Measurements from ENCODE around the gene P4HB.
"Not testable (repeated sequence)": the region's sequence is repeated elsewhere in the genome, so short reads cannot be mapped to it uniquely, and the experiment has no call there.

P4HB gene

DNA sequence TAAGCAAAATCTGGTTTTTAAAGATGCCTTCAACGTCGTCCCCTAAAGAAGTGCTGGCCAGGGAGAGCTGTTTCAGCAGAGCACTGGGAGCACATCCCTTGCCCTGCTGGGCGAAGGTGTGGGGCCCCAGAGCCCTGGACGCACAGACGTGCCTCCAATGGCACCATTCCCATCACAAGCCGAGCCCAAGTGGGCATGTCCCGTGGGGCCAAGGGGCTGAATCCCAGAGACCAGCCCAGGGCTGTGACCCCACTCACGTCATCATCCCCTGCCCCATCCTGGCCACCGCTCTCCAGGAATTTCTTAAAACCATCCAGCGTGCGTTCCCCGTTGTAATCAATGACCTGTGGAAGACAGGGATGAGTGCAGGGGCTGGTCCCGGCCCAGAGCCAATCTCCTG, 15.4 kb downstream of the P4HB start:
- no peak for DNase-seq

DNA sequence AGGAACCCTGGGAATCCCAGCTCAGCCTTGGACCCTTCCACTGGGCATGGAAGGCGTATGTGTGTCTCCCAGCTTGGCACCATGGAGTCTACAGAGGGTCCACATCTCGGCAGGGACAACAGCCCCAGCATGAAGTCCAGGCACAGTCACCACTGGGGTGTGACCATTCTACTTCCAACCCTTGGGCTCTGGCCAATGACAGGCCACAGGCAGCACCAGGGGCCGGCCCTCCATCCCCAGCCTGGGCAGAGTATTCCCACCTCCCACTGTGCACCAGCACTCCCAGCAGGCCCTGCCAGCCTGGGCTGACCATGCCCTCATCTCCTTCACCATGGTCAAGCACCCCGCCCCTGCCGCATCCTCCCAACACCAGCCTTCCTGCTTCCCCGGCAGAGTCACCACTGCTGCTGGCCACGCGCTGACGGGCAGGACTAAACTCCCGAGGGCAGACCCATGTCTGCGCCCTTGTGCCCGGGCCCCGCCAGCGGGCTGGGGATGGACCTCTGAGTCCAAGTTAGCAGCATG, 15.9 kb downstream of the P4HB start:
- DNase-seq: no peak

DNA sequence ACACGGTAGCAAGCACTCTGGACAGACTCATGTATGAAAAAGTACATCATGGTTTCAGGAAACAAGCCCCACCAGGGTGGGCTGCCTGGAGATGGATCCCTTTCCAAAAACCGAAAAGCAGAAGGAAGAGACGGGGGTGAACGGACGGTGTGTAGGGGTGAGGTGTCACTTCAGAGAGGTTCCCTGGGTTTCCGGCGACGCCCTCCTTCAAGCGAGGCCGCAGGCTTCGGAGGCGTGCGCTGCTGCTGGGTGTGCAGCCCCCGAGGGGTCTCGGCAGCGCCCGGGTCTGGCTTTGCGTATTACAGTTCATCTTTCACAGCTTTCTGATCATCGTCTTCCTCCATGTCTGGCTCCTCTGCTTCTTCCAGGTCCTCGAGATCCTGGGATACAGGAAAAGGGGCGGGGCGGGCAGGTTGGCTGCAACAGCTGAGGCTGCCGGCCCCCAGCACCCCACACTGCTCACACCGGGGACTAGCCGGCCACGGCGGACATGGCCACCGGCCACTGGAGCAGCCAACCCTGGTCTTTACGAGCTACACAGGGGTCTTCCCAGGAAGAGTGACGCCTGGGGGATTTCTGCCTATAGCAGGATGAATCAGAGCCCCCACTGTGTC, 16.5 kb downstream of the P4HB start:
- DNase-seq: no peak

GRCh38 chr17:81842725-81843504, 17.4 kb downstream of the P4HB start:
- DNase-seq: no peak

DNA sequence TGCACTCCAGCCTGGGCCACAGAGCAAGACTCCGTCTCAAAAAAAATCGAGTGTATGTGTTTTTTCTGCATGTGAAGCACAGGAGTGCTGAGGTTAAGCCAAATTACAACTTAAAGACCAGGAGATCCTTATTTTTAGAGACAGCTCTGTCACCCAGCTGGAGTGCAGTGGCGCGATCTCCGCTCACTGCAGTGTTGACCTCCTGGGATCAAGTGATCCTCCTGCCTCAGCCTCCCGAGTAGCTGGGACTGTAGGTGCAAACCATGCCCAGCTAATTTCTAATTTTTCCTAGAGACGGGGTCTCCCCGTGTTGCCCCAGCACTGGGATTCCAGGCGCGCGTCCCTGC, 18.0 kb downstream of the P4HB start:
- DNase-seq: no peak

DNA sequence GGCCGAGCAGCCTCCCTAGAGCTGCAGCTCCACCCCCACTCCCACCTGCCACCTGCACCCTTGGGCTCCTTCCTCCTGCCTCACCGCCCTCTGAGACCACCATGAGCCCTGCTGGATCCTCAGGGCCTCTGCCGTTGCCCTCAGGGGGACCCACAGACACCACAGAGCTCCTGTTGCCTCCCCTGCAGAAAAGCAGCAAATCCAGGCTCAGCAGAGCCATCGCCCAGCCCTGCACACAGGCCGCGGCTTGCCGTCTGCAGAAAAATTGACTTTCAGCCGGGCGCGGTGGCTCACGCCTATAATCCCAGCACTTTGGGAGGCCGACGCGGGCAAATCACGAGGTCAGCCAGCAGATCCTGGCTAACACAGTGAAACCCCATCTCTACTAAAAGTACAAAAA, 18.5 kb downstream of the P4HB start:
- DNase-seq: no peak

- DNase-seq: no peak
Observed at GRCh38 chr17:81840826-81841778, 19.2 kb downstream of the P4HB start.

- DNase-seq: not testable (repeated sequence)
Observed at GRCh38 chr17:81840059-81840458, 20.3 kb downstream of the P4HB start.

- no peak for DNase-seq
Observed at GRCh38 chr17:81839301-81839700, 21.0 kb downstream of the P4HB start.

GRCh38 chr17:81838753-81839255, 21.5 kb downstream of the P4HB start:
- no peak for DNase-seq

DNA sequence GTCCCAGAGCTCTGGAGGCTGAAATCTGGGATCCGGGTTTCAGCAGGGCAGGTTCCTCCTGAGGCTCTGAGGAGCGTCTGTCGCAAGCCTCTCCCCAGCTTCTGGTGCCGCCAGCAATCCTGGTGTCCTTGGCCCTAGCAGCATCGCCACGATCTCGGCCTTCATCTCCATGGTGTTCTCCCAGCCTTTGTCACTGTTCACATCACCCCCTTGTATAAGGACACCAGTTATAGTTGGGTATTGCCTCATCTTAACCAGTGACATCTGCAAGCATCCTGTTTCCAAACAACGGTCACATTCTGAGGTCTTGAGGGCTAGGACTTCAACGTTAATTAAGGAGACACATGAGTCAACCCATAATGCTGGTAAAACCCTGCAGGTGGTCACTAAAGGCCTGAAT, 22.7 kb downstream of the P4HB start:
- no peak for DNase-seq

GRCh38 chr17:81834831-81835267, 25.5 kb downstream of the P4HB start, which contains the start of gene PPP1R27:
TSS of gene PPP1R27 (minus strand) at chr17:81835050. CDS start at chr17:81834953, 97 bp downstream.
- DNase-seq: no peak

DNA sequence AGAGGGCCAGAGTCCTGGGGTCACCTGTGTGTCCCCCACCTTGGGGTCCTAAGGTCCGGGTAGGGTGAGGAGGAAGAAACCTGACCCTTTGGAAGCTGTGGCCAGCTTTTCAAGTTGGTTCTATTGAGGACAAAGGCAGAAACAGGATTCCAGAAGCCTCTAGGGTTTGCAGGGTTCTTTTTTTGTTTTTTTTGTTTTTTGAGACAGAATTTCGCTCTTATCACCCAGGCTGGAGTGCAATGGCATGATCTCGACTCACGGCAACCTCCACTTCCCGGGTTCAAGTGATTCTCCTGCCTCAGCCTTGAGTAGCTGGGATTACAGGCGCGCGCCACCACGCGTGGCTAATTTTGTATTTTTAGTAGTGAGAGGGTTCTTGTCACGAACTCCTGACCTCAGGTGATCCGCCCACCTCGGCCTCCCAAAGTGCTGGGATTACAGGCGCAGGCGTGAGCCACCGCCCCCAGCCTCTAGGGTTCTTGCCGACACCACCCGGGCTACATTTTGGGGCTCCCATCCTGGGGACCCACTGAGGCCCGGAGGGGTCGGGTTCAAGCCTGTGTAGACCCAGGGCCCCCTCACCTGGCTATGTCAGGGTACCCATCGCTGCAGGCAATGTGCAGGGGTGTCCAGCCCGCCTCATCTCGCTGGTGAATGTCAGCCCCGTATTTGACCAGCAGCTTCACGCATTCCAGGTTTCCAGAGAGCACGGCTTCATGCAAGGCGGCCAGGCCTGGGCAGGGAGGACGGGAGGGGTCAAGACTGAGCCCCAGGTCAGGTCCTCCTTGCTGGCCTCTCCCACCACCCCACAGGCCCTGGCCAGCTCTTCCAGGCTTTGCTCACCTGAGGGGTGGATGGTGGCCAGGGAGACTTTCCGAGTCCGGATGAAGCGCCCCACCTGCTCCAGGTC, 26.2 kb downstream of the P4HB start:
- DNase-seq: no peak

DNA sequence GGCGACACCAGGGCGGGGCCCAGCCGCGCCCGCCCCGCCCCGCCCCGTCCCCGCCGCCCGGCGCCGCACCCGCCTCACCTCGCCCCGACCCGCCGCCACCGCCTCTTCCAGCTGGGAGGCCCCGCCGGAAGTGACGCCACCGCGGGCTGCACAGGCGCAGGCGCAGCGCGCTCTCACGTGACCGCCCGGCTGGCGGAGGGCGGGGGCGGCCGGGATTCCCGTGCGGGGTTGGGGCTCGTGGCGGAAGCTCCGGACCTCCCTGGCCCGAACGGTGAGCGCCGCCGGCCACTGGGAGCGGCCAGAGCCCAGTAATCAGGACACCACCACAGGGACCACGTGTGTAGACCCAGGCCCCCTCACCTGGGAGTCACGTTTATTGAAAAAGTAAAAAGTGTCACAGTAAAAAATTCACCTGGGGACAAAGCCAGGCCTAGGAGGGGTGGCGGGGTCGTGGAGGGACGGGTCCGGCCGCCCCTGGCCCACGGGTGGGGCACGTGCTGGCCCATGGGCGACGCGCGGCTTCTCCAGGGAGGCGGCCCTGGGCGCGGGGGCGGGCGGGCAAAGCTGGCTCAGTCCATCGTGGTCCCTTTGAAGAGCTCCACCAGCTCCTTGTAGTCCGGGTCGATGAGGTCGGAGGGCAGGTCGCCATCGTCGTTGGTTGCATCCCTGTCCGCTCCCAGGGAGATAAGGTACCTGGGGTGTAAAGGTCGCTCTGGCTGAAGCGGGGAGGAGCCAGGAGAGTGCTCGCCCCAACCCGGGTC, 27.0 kb downstream of the P4HB start, which contains the start of gene MCRIP1:
TSS of gene MCRIP1 (minus strand) at position 132 of the 761 bp plus-strand sequence. CDS start 8,785 bp downstream, outside the sequence.
- DNase-seq: peak; percentile 93

DNA sequence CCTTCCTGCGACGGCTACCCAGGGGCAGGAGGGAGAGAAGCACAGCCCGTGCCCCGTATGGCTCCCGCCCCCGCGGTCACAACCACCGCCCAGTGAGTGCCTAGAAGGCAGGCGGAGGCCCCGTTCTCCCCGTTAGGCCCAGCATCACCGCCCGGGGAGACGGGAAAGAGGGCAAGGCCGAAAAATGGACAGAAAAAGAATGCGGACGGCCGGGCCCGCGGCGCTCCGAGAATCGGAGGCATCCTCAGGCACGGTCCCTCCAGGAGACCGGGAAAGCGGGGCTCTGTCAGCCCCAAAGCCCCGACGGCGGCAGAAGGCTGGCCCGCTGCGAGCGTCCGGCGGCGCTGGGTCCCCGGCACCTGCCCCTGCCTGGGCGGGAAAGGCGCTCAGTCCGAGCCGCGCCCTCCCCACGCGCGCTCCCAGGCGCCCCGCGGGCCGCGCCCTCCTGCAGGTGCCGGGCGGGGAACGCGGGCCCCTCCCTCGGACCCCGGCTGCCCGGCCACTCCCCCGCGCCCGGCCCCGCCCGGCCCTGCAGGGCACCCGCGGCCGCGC, 27.7 kb downstream of the P4HB start:
- DNase-seq: no peak

GRCh38 chr17:81831957-81832607, 28.3 kb downstream of the P4HB start:
- DNase-seq: no peak

DNA sequence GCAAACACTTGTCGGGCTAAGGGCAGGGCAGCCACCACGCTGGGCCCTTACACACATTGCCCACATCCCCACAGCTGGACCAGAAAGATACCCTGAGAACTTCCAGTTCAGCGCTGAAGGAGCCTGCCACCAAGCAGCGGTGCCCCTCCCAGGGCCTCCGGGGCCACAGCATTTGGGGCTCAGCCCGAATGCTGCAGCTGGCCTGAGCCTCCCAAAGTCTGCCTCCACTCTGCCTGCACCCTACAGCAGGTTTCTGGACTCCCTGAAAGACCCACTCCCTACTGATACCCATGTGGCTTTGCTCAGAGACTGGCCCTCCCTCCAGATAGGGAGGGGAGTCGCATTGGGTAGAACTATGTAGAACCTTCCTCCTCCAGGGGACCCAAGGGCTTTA, 28.8 kb downstream of the P4HB start:
- DNase-seq: no peak

- DNase-seq: no peak
Observed at GRCh38 chr17:81829858-81830257, 30.5 kb downstream of the P4HB start.

DNA sequence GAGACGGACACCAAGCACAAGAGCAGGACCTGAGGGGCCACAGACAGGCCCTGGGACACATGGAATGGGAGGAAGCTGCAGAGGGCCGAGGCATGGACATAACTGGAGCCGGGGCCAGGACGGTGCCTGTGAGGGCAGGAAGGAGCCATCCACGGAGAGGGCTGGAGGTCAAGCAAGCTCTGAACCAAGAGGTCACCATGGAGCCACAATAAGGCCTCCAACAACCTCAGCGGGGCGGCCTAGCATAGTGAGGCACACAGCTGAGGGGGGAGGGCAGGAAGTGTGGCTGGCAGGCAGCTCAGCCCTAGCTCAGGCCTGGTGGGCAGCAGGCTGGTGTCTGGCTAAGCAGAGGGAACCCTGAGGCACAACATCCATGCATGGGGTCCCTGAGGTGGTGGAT, 31.7 kb downstream of the P4HB start:
- no peak for DNase-seq

GRCh38 chr17:81825841-81826466, 34.4 kb downstream of the P4HB start:
- DNase-seq: no peak
